Parathyroid adenoma (tissue), 2 donors: ENCODE measurements around the gene HOXC11.

Experiments
- H2AFZ ChIP-seq: fragments of 300-600 bp; sonication (generic); one replicate; pipeline ENCODE4 v1.7.0; 2017; ENCODE audit warnings: antibody characterized with exemption, mild to moderate bottlenecking
- H3K27ac ChIP-seq: fragments of 300-600 bp; sonication (generic); one replicate; pipeline ENCODE4 v1.7.0; 2017
- H3K27me3 ChIP-seq: fragments of 300-600 bp; sonication (generic); one replicate; pipeline ENCODE4 v1.7.0; 2017; ENCODE audit warnings: low read length; ENCODE audit not compliant: control insufficient read depth, insufficient read depth
- H3K36me3 ChIP-seq: fragments of 300-600 bp; sonication (generic); one replicate; pipeline ENCODE4 v1.7.0; 2017; ENCODE audit warnings: low read length; ENCODE audit not compliant: control insufficient read depth, insufficient read depth
- H3K4me1 ChIP-seq: fragments of 300-600 bp; sonication (generic); one replicate; pipeline ENCODE4 v1.7.0; 2017; ENCODE audit warnings: control low read depth
- H3K4me2 ChIP-seq: fragments of 300-600 bp; sonication (generic); one replicate; pipeline ENCODE4 v1.7.0; 2017; ENCODE audit warnings: low read length
- H3K4me3 ChIP-seq: fragments of 300-600 bp; sonication (generic); one replicate; pipeline ENCODE4 v1.7.0; 2017; ENCODE audit warnings: low read depth, low read length
- H3K79me2 ChIP-seq: fragments of 300-600 bp; sonication (generic); one replicate; pipeline ENCODE4 v1.7.0; 2017; ENCODE audit warnings: control low read depth
- H3K9ac ChIP-seq: fragments of 300-600 bp; sonication (generic); one replicate; pipeline ENCODE4 v1.7.0; 2017; ENCODE audit warnings: mild to moderate bottlenecking
- H3K9me3 ChIP-seq: fragments of 300-600 bp; sonication (generic); one replicate; pipeline ENCODE4 v1.7.0; 2017; ENCODE audit warnings: low read length; ENCODE audit not compliant: control insufficient read depth
- TF ChIP-seq, protein P1 (sequence below): fragments of 300-600 bp; sonication (generic); IDR thresholded peaks from one replicate; pipeline ENCODE4 v1.7.0; 2017; ENCODE audit warnings: antibody characterized with exemption, mild to moderate bottlenecking
- donor health status: primary hyperparathyroidism.

HOXC11 gene

DNA sequence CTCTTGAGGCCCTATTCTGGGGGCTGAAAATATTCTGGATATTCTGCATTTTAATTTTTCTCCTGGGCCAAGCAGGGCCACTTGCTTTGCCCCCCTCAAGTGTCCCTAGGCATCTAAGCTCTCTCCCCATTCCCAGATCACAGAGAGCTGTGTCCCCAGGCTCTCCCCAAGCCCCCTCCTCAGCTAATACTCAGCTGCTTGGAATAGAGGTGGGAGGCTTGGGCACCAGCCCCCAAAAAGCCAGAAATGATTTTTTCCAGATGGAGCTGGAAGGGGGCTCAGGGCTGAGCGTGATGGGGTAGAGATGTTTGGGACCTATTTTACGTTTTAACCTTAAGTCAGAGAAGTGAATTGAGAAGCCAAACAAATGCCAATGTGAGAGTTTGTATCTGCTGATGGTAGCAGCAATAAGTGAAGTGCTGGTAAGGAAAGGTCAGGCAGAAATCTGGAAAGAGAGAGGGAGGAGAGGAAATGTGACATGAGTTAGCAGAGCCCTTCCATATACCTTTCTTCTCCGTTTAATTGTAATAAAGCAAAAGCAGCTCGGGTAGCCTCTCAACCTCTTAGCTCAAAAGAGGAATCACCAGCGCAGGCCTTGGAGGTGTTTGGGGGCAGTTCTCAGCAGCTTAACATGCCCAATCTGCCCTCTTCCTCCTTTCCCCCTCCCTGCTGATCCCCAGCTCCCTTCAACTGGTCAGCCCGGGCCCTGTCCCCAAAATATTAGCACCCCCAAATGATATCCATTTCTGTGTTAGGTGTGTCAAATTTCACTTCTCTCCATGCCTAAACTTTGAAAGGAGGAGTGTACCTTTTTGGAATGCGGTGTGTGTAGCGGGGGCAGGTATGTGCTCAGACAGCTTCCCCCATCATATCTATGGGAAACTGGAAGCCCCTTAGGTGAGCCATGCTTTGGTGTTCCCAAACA lies 50.3 kb downstream of the HOXC11 start:
- H3K27me3 ChIP-seq = peaks cover 20% of the 10 kb centered on the region
- H3K36me3 ChIP-seq = no peaks in the 10 kb centered on the region
- H3K4me1 ChIP-seq = no peaks in the 10 kb centered on the region
- no peak overlapping the region for H2AFZ ChIP-seq
- H3K27ac ChIP-seq = no peak overlapping the region
- TF ChIP-seq, protein P1, sequence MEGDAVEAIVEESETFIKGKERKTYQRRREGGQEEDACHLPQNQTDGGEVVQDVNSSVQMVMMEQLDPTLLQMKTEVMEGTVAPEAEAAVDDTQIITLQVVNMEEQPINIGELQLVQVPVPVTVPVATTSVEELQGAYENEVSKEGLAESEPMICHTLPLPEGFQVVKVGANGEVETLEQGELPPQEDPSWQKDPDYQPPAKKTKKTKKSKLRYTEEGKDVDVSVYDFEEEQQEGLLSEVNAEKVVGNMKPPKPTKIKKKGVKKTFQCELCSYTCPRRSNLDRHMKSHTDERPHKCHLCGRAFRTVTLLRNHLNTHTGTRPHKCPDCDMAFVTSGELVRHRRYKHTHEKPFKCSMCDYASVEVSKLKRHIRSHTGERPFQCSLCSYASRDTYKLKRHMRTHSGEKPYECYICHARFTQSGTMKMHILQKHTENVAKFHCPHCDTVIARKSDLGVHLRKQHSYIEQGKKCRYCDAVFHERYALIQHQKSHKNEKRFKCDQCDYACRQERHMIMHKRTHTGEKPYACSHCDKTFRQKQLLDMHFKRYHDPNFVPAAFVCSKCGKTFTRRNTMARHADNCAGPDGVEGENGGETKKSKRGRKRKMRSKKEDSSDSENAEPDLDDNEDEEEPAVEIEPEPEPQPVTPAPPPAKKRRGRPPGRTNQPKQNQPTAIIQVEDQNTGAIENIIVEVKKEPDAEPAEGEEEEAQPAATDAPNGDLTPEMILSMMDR = no peak
- no peak overlapping the region for H3K4me3 ChIP-seq
- no peak overlapping the region for H3K9ac ChIP-seq
- H3K4me2 ChIP-seq = no peak overlapping the region
- H3K9me3 ChIP-seq = no peaks in the 10 kb centered on the region
- no peaks in the 10 kb centered on the region for H3K79me2 ChIP-seq

DNA sequence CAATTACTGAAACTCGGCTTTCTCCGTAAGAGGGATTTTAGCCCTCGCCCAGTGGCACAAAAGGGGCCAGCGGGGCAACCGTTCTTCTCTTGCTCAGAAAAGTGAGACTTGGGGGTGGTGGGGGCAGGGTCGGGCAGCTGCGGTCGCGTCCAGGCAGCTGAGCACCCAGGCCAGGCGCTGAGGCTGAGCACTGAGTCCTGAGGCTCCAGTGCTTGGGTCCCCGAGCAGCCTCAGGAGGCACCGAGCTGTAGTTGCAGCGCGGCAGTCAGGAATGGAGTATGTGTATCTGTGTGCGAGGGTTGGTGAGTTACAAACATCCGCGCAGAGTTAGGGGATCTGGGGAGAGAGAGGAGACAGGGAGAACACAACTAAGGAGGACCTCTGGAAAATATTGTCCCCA lies 51.2 kb downstream of the HOXC11 start:
- Histone ChIP-seq H3K4me3 (no peak overlapping the region), H2AFZ (no peak overlapping the region), H3K4me2 (no peak overlapping the region), H3K79me2 (no peaks in the 10 kb centered on the region), H3K36me3 (no peaks in the 10 kb centered on the region), H3K9ac (no peak overlapping the region), H3K4me1 (no peaks in the 10 kb centered on the region), H3K27me3 (peaks cover 27% of the 10 kb centered on the region), H3K27ac (no peak overlapping the region), H3K9me3 (no peaks in the 10 kb centered on the region)
- TF ChIP-seq, protein P1 = no peak

DNA sequence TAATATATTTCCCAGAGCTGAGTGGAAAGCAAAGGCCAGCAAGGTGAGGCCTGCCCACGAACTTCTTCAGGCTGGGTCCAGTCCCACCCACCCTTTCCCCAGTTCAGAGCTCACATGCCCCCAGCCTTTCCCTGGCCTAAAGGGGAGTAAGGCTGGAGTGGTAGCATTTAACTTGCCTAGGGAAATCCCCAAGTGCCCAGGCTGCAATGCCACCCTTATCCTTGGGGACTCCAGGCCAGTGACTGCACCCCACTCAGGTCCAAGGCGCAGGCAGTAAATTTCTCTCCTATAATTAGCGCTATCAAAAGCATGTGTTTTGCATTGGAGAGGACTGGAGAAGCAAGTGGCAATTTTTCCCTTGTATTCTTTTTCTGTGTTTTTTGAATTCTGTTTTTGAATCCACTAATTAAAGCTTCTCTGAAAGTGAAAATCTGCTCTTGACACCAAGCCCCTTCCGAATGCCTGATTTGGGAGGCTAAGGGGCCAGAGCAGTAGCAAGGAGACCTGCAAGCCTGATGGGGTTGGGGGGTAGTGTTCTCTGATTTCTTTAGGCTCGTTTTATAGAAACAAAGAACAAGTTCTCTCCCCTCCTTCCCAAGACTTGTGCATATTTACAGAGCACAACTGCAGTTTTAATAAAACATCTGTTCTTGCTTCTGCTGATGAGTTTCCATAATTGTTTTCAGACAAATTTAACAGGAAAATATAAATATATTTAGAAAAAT lies 51.8 kb downstream of the HOXC11 start:
- no peak overlapping the region for H3K4me2 ChIP-seq
- no peaks in the 10 kb centered on the region for H3K4me1 ChIP-seq
- no peak overlapping the region for H3K27ac ChIP-seq
- H3K9ac ChIP-seq = no peak overlapping the region
- H3K4me3 ChIP-seq = no peak overlapping the region
- H3K36me3 ChIP-seq = no peaks in the 10 kb centered on the region
- H3K79me2 ChIP-seq = no peaks in the 10 kb centered on the region
- H2AFZ ChIP-seq = no peak overlapping the region
- H3K9me3 ChIP-seq = no peaks in the 10 kb centered on the region
- peaks cover 27% of the 10 kb centered on the region for H3K27me3 ChIP-seq
- TF ChIP-seq, protein P1 = no peak

DNA sequence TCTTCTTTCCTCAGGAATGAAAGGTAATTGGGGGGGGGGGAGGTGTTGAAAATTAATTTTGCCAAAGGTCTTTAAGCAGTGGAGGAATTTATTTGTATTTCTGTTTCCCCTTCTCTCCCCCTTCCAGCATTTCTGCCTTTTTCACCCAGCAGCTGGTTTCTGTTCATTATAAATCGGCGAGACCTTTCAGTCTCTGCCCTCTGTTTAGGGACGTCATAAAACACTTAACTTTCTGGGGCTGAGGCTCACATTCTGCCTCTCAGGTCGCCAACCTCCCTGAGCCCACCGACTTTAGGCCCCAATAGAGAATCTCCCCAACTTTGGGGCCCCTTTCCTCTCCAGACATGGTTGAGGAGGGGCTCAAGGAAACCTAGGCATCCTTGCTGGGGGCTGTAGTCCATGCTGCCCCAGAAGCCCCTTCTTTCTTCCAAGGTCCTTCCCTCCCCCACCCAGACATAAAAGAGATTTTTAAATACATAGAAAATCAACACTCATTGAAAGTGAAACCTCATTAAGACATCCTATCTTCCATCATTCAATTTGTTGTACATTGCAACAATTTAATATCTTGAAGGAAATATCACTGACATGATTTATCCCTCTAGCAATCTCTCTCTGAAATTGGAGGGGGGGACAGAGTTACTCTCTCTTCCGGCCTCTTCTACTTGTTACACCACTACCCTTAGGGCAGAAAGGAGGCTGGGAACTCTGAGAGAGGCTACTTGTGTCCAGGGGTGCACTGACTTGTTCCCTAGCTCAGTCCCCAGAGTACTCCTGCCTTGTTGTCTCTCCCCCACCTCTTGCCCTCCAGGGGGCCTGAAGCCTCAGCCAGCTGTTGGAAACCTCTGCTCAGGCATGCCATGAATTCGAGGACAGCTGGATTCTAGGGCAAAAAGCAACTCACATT lies 52.8 kb downstream of the HOXC11 start:
- Histone ChIP-seq H3K36me3 (no peaks in the 10 kb centered on the region), H3K4me3 (no peak overlapping the region), H3K27me3 (peaks cover 27% of the 10 kb centered on the region), H3K79me2 (no peaks in the 10 kb centered on the region), H3K9me3 (no peaks in the 10 kb centered on the region), H3K4me2 (no peak overlapping the region), H3K4me1 (no peaks in the 10 kb centered on the region), H3K27ac (no peak overlapping the region), H3K9ac (no peak overlapping the region), H2AFZ (no peak overlapping the region)
- TF ChIP-seq, protein P1 = no peak
